KBM-7 (cell line): ENCODE results near the gene SORL1.

Experiments
- DNase-seq: peaks from one replicate; pipeline ENCODE4 v3.0.0-alpha.2; 2015
- in situ Hi-C: fragments of 300-500 bp; cut with MboI; formaldehyde crosslinking; loops from 2 replicates; pipeline ENCODE4 v1.14.3; 2020; ENCODE audit warnings: low sequenced_read_pairs, low pct_unique_long_range_greater_than_20kb, mixed read lengths

The SORL1 gene

DNA sequence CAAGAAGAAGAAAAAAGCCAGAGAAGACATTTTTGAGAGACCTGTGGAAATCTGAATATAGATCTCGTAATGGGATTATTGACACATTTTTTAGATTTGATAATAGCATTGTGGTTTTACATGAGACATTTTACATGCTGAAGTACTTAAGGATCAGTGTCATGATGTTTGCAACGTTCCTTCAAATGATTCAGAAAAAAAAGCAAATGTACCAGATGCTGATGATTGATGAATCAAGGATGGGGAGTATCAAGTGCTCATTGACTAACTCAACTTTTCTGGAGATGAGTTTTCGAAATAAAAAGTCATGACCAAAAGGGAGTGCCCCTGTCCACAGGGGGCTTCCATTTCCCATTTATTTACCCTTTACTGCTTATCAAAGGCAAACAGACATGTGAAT, 207.7 kb downstream of the SORL1 start:
- DNase-seq = no peak
- in situ Hi-C loops = loop anchor here (25.0 kb wide), 2 partner anchors 552 to 852 kb away; no protein-coding TSS in a partner anchor

DNA sequence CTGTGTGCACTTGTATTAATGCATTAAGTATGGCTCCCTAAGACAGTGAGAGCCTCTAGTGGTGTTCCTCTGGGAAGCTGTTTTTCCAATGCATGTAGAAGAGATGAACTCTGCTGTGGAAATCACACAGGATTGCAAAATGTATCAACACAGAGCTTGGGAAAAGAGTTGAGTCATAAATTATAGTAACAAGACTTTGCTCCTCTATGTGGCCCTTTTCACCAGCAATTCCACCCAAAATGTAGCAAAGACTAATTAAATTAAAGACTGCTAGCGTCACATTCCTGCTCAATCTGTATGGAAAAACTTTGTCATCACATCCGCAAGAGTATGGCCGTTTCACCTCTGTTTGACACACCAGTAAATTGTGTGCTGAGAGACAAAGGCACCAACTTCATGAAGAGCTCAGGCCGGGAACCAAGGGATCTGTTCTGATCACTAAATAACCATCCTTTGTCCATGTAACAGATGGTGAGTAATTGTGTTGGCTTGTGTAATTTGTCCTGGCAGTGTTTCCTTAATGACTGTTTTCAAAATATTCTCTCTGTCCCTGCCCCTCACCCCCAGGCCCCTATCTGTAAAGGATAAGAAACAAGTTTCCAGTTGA, 209.9 kb downstream of the SORL1 start:
- no peak for DNase-seq
- in situ Hi-C loops = loop anchor here (25.0 kb wide), 2 partner anchors 550 to 850 kb away; no protein-coding TSS in a partner anchor

DNA sequence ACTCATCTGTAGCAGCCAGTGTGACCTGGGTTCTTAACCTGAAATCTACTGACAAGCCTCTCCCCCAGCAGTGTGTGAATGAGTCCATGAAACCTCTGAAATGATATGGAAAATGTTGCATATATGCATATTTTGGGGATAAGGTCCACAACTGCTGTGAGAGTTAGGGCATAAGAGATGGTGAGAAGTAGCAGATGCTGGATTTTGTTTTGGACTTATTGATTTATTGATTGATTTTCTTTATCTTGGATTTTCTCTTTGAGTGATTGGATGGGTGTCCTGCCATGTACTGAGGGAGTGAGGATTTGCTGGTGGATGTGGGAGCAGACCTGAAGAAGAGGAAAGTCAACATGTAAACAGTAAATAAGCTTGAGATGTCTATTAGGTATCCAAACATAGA, 212.0 kb downstream of the SORL1 start:
- in situ Hi-C loops = loop anchor here (25.0 kb wide), 2 partner anchors 548 to 848 kb away; no protein-coding TSS in a partner anchor
- no peak for DNase-seq

DNA sequence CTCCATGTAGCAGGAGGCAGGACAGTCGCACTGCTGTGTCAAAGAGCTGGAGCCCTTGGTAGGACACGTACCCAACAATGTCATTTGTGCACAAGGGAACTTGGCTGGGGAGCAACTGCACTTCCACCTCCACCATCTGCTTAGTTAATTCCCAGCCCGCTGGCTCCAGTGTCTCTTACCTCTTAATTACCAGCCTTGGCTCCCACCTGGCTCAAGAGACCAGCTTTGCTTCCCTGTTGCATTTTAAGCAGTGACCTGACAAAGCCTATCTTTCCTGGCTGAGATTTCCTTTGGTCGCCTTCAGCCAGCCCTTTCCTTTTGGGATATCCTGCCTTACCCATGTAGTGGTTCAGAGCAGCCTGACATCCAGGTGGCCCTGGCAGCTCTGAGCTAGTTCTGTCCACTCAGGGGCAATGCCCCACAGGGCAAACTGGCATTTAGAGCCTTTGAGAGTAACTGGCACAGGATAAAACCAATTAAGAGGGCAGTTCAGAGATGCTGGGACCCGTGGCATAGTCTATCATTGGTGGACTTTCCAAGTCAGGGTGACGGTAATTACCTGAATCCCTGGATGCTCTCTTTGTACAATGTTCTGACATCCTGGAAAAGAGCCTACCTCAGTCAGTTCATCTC, 213.2 kb downstream of the SORL1 start:
- in situ Hi-C loops = loop anchor here (25.0 kb wide), 2 partner anchors 547 to 847 kb away; no protein-coding TSS in a partner anchor
- DNase-seq = no peak

DNA sequence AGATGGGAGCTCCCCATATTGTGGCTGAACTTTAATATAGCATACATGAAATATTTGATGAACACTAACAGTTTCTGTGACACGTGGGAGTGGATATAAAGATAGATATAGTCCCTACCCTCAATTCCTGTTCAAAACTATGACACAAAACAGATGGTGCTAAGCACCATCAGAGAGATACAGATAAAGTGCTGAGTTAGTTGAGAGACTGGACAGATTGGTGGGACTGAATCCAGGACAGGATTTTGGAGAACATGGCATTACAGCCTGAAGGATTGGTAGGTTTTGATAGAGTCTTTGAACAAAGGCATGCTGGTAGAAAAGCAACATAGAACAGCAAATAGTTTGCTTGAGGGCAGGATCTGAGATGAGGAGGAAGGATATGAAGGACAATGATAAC, 215.7 kb downstream of the SORL1 start:
- DNase-seq = no peak
- in situ Hi-C loops = loop anchor here (25.0 kb wide), 2 partner anchors 544 to 844 kb away; no protein-coding TSS in a partner anchor

DNA sequence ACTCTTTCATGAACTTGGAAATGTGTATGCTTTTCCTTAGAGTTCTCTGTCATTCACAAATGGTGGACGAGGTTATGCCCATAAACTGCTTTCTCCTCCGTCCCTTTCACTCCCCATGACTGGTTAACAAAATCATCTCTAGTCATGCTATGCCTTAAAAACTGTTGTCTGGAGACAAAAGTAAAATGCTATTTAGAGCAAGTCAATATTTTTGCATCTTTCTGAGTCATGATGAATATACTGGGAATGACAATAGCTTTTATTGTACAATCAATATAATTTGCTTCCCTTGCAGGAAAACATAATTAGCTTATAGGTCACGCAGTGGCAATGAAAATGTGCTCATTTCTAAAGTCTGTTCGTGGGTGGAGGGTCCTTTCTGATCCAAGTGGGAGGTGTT, 217.3 kb downstream of the SORL1 start:
- no peak for DNase-seq
- in situ Hi-C loops = loop anchor here (25.0 kb wide), 2 partner anchors 543 to 843 kb away; no protein-coding TSS in a partner anchor

DNA sequence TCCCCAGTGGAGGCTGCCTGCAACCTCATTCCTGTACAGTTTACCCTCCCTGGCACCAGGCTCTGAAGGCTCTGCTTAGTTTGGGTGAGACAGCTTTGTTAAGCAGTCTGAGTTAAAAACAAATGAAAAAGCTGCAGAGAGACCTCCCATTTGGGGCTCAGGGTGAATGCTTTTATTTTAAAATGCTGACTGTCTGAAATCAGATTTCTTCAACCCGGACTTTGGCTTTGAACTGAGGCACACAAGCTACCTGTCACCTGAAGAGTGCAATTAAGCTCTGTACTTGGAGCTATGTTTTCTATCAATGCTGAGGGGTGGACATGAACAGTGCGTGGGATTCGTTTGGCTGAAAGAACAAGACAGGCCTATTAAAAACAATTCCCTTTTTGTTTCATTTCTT, 218.2 kb downstream of the SORL1 start:
- DNase-seq = no peak

DNA sequence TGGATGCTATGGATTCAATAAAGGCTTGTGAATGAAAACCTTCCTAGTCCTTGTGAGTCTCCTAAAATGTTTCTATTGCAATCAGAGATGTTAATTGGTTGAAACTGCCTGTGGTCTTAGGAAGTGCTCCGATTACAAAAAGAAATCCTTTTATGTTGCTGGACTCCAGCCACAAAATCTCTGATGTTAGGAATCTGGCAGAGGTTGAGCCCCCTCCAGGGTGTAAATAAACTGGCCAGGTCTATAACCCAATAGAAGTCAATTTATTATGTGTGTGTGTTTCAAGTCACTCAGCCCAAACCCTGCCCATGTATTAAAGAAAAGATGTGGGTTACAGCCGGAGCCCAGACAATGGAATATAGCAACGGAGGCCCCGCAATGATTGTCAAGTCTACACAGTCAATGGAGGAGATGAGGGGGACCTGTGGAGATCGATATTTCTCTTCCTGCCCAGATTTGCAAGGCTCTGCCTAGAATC, 218.7 kb downstream of the SORL1 start:
- in situ Hi-C loops = loop anchor here (25.0 kb wide), 2 partner anchors 541 to 841 kb away; no protein-coding TSS in a partner anchor
- no peak for DNase-seq

More for the DNA sequence above, 218.2 kb downstream of the SORL1 start:
- in situ Hi-C loops = loop anchor here (25.0 kb wide), 2 partner anchors 542 to 842 kb away; no protein-coding TSS in a partner anchor

DNA sequence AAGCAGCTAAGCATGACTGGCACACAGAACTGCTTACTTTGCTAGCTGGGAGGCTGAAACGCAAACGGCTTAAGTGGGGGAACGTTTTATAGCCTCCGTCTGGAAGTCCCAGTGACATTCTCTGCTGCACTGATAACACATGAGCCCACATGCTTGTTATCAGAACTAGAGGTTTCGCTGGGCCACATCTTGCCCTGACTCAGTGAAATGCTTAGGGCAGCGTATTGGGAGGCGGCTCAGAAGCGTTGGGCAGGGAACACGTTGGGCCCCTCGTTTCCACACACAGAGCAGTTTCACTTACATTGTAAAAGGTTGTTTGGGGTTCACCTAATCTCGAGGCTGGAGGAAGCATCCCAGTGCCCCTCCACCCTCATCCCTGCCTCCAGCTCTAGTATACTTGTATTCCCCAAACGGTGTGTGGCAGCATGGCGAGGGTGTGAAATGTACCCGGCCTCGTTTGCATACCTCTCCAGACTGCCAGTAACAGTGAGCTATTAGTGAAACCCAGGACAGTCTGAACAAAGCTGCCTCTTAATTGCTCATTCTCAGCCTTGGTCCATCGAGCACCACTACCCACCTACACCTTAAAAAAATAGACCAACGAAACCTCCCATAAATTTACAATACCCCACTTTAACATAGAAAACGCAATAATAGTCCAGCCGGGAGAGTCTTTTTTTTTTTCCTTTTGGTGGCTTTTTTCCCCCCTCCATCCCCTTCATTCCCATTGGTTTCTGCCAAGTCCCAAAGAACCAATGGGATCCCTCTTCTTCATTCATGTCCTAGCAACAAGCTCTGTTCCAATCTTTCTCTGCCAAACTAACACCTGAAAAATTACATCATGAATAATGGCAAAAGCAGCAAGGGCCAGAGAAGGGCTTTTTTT, 219.4 kb downstream of the SORL1 start:
- in situ Hi-C loops = loop anchor here (25.0 kb wide), 2 partner anchors 541 to 841 kb away; no protein-coding TSS in a partner anchor

DNA sequence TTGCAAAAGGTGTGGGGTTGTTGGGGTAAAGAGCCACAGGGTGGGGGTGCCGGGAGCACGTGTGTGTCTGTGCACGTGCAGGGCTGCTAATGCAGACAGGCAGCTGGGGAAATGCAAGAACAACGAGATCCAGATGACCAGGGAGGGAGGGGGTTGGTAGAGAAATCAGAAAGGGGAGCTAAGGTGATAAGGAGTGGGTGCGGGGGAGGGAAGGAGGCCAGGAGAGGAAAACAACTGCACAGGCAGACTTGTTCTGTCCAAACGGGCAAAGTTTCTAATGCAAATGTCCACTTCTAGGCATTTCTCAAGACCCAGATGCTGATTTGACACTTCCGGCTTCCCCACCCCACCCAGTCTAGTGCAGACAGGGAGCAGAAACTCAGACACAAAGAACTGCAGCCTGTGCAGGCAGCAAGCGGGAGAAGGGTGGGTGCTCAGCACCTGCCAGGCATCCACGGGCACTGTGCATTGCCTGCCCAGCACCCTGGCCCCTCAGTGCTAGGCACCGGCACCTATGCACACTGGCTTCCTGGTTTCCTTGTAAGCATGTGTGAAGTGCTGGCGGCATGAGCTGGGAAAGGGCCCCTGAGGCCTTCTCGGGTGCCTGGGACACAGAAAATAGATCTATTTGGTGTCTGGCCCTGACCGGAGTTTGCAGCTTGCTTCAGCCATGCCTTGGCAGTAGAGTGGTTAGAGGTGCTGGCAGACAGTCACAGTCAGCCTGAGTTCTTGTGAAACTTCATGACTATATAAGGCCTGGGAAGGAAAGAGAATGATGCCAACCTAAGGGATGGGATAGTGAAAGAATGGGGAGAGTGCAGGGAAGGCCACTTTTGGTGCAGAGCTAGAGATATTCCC, 220.7 kb downstream of the SORL1 start:
- DNase-seq = no peak
- in situ Hi-C loops = loop anchor here (25.0 kb wide), 2 partner anchors 539 to 839 kb away; no protein-coding TSS in a partner anchor

More for the DNA sequence above, 219.4 kb downstream of the SORL1 start:
- DNase-seq = no peak

DNA sequence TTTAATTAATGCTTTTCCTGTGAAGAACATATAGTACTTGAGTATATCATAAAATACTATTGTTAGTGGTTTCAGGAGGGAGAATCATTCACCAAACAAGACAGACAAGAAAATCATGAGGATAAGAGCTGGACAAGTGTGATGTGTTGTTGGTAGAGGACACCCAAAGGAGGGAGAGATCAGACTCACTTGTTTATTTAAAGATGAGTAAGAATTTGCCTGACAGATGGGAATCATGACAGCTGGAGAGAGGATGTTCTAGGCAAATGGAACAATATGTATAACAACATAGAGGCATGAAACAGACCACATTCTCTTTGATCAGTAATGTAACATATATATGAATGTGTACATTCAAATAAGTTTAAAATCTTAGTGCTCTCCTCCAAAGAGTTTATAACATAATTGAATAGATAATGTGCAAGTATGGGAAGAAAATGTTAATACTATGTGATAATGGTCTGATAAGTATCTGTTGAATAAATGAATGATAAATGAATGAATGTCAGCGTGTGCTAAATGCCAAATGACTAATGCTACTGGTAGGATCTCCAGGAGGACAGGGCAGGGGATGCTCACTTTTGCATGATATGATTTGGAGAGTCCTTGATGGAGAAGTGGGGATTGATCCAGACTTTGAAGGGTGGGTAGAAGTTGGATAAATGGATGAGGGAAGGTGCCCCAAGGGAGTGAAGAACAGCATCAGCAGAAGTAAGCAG, 229.6 kb downstream of the SORL1 start:
- DNase-seq = no peak
- in situ Hi-C loops = no loop called here
